Measurements from ENCODE around the gene NCAPH2.

The NCAPH2 gene

DNA sequence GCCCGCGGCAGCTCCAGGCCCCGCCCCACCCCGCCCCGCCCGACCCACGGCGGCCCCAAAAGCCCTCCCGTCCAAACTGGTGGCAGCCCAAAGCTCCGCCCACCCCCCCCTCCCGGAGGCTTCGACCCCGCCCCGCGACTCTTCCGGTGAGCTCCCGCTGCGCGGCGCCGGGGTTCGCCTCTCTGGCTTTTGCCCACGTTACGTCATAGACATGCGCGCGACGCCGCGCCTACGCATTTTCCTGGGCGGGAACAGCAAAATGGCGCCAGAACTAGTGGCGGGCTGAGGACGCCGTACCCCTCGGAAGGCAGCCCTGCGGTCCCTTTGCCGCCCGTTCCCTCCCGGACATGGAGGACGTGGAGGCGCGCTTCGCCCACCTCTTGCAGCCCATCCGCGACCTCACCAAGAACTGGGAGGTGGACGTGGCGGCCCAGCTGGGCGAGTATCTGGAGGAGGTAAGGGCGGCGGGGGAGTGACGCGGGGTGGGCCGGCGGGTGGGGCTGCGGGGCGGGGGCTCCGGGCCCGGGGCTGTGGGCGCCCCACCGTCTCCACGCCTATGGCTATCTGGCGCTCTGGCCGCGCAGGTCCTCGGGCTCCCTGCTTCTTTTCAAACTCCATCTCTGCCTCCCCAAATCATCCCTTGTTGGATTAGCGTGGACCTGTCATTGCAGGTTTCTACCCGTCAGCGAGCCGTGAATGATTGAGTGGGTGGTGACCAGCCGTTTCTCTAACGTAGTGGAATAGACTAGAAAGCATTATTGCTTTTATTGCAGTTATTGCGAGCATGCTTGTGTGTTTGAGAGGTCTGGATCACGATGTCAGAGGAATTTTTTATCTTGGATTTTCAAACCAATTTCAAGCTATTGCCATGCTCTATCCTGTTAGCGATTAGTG lies at the start of gene NCAPH2:
TSS of gene NCAPH2 (plus strand) at position 234 of the 894 bp plus-strand sequence. CDS start at position 348, 114 bp downstream.
- DNase-seq: peak; percentile 98

DNA sequence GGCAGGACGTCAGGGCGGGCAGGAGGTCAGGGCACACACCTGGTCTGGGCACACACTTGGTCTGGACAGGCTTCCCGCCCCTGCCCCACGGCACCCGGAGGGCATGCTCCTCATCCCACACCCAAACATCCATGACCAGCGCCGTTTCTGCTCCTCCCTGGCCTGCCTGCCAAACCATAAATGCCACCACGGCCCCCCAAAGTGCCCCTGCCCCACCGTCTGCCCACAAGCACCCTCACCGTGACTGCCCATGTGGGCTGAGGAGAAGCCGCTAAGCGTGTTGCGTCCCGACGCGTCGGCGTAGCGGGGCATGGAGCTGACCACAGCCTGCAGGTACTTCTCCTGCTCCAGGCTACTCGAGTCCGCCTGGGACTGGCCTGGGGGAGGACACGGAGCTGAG lies 49.0 kb upstream of the NCAPH2 start:
- DNase-seq: no peak

GRCh38 chr22:50459496-50460140 lies 48.4 kb upstream of the NCAPH2 start:
- no peak for DNase-seq

DNA sequence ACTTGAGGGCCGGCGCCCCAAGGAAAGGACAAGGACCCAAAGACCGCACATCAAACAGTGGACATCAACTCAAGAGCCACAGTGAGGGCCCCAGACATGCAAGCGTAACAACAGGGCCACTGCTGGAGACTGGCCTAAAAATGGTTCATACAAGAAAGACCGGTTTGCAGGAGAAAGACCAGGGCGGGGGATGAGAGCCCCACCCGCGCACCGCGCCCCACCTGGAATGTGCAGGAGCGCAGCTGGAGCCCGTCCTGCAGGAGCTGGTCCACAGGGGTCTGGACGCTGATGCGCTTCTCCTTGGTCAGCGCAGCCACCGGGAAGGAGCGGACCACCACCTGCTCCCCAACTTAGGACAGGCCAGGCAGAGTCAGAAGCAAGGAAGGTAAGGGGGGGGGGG lies 47.1 kb upstream of the NCAPH2 start:
- no peak for DNase-seq

GRCh38 chr22:50461536-50461935 lies 46.5 kb upstream of the NCAPH2 start:
- DNase-seq: no peak

DNA sequence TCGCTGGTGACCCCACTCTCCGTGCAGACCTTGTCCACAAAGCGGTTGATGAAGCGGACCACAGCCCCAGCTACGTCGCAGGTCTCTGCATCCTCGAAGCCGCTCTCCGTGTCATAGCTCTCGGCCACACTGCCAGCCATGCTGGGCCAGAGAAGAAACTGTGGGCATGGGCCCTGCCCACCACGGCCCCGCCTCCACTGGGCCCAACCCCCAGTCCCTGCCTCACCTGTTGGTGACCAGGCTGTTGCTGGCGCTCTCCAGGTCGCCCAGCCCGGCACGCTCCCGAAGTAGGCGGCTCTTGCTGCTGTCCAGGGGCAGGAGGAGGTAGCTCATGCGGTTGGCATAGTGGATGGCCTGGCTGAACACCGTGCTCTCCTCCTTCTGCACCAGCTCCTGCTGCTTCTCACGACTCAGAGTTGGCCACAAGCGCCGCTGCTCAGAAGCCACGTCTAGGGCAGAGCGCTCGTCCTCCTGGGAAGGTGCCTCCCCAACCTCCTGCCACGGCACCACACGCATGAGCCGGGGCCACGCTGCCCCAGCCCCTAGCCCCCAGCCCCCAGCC lies 46.0 kb upstream of the NCAPH2 start:
- DNase-seq: no peak

GRCh38 chr22:50463188-50463900 lies 44.7 kb upstream of the NCAPH2 start:
- no peak for DNase-seq

- no peak for DNase-seq
Observed at GRCh38 chr22:50464451-50464850, 43.6 kb upstream of the NCAPH2 start.

DNA sequence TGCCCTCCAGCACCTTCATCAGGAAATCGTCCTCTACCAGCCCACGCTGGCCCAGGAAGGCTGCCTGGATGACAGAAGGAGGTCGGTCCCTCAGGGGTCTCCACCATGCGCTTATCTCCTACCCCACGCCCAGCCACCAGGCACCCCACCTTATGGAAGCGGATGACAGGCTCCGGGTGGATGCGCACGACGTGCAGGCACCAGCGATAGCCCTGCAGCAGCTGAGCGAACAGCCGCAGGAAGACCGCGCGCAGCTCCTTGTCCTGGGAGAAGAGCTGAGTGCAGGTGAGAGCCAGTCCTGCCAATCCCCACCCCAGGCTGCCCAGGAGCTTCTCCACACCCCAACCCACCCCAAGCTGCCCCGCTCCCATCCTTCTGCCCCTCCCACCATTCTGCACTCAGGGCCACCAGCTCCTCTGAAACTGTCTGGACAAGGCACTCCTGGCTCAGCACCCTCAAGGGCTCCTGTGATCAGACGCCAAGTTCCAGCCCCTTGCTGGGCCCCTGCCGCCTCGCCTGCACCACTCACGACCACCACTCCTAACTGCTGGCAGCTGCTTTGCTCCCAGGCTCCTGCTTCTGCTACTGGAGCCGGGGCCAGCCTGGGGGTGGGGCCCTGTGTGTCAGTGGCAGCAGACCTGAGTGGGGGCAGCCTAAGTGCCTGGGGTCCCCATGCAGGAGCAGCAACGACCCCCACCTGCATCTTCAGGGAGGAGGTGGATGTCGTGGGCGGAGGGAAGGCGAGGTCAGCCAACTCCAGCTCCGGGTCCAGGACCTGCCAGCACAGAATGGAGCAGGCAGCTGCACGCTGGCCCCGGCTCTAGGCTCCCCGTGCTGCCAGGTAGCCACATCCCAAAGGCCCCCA lies 42.7 kb upstream of the NCAPH2 start:
- DNase-seq: no peak

- no peak for DNase-seq
Observed at GRCh38 chr22:50467341-50467740, 40.7 kb upstream of the NCAPH2 start.

DNA sequence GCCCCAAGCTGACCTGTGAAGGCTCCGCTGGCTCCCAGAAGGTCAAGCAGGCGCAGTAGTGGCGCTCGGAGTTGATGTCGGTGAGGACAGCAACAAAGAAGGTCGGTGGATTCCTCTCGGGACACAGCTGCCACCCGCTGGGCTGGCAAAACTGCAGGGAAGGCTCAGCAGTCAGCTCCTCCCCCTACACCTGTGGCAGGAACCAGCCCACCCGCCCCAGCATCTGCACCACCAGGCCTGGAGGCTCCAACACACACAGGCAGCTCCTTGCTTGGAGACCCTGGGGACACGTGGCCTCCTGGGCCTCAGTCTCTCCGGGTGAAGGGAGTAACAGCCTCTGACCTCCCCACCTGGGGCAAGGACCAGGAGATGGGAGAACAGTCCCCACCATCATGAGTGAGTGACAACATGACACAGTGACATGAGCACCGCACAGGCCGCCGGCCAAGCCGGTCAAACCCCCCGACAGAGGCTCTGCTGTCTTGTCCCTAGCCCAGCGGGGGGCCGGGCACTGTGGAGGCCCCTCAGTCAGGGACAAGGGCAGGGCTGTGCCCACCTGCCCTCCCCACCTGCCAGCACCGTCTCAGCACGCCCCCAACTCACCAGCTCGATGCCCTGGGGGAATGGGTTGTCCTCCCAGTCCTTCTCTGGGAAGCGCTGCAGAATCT lies 40.1 kb upstream of the NCAPH2 start:
- no peak for DNase-seq

DNA sequence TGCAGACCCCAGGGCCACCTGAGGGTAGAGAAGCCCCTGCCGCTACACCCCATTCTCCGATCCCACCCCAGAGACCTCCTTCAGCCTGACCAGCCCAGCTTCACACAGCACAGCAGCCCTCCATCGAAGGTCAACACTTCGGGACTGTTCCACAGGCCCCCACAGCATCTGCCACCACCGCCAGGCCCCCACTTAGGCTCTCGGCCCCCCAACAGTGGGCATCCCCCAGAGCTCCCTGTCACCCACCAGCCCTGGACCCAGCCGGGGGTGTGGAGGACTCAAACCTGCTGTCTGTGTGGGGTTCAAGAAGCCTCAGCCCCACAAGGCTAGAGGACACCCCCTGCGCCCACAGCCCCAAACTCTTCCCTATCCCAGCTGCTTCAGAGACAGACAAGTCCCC lies 39.4 kb upstream of the NCAPH2 start:
- DNase-seq: no peak

GRCh38 chr22:50469377-50470305 lies 38.4 kb upstream of the NCAPH2 start:
- DNase-seq: no peak

DNA sequence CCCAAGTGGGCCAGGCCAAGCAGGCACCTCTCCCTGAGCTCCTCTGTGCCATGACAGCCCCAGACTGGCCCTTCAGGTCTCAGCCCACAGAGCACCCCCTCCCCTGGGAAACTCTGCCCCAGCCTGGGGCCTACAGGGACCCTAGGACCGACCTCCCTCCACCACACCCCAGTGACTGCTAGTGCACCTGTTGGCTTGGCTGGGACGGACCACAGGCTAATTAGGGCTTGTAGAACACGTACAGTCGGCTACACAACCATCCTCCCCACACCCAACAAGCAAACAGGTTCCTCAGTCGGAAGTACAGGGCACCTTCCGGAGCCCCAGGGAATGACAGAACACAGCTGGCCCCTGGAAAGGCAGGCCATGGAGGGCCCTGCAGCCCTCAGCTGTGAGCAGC lies 37.5 kb upstream of the NCAPH2 start:
- DNase-seq: no peak

DNA sequence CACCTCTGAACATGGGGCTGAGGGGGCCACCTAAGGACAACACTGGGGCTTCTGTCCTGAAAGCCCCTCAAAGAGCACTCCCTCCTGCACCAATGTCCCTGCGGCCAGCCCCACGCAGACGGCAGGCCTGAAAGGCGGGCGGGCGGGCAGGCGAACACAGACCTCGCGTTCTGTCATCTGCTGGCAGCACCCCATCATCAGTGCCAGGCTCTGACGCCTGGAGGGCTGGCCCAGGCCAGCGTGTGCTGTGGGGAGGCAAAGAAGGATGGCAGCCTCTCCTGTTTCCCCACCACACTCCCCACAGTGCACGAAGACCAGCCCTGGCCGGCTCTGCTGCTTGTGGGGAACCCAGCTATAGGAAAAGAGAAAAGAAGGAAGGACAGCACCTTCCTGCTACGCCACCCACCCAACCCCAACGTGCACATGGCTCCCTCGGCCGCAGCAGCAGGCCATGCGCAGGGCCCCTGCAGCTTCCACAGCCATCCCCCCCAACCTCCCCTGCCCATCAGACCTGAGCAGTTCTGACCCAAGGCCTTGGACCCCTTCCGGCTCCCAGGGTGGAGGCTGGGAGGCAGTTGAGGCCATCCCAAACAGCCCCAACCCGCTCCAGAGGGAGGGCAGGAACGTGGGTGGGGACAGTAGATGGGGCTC lies 36.7 kb upstream of the NCAPH2 start:
- DNase-seq: peak; percentile 60

GRCh38 chr22:50471962-50472361 lies 36.1 kb upstream of the NCAPH2 start:
- DNase-seq: no peak

GRCh38 chr22:50473088-50473487 lies 34.9 kb upstream of the NCAPH2 start:
- no peak for DNase-seq

GRCh38 chr22:50473855-50474671 lies 34.0 kb upstream of the NCAPH2 start:
- no peak for DNase-seq

Measured in midbrain (tissue), 1 donor.